Measurements from ENCODE around the gene FAM111A.

FAM111A gene

GRCh38 chr11:59141191-59141590, 1.5 kb upstream of the FAM111A start:
- in situ Hi-C loops (cut with MboI; ENCODE audit: low sequenced_read_pairs): no loop called here

GRCh38 chr11:59141673-59142460, 789 bp upstream of the FAM111A start:
- in situ Hi-C loops (cut with MboI; ENCODE audit: low sequenced_read_pairs): no loop called here

GRCh38 chr11:59144096-59144495, 1.4 kb downstream of the FAM111A start:
- in situ Hi-C loops (cut with MboI; ENCODE audit: low sequenced_read_pairs): no loop called here

- in situ Hi-C loops (cut with MboI; ENCODE audit: low sequenced_read_pairs): no loop called here
Observed at GRCh38 chr11:59144579-59145345, 2.1 kb downstream of the FAM111A start.

GRCh38 chr11:59145534-59145933, 2.9 kb downstream of the FAM111A start:
- in situ Hi-C loops (cut with MboI; ENCODE audit: low sequenced_read_pairs): no loop called here

GRCh38 chr11:59151761-59152160, 9.1 kb downstream of the FAM111A start:
- in situ Hi-C loops (cut with MboI; ENCODE audit: low sequenced_read_pairs): no loop called here

- in situ Hi-C loops (cut with MboI; ENCODE audit: low sequenced_read_pairs): no loop called here
Observed at GRCh38 chr11:59152312-59152951, 9.8 kb downstream of the FAM111A start.

- in situ Hi-C loops (cut with MboI; ENCODE audit: low sequenced_read_pairs): no loop called here
Observed at GRCh38 chr11:59154610-59155009, 12.0 kb downstream of the FAM111A start.

- in situ Hi-C loops (cut with MboI; ENCODE audit: low sequenced_read_pairs): no loop called here
Observed at GRCh38 chr11:59157433-59157832, 14.8 kb downstream of the FAM111A start.

- in situ Hi-C loops (cut with MboI; ENCODE audit: low sequenced_read_pairs): no loop called here
Observed at GRCh38 chr11:59158206-59159068, 15.8 kb downstream of the FAM111A start.

GRCh38 chr11:59164028-59164427, 21.4 kb downstream of the FAM111A start:
- in situ Hi-C loops (cut with MboI; ENCODE audit: low sequenced_read_pairs): loop anchor here (10.0 kb wide), 1 partner anchor 261 kb away; the partner anchor contains the start of gene OR5A2

GRCh38 chr11:59171508-59172322, 29.1 kb downstream of the FAM111A start, which contains the start of gene DTX4:
DTX4 (plus strand) TSS chr11:59172132; CDS start chr11:59172596, 464 bp downstream.
- in situ Hi-C loops (cut with MboI; ENCODE audit: low sequenced_read_pairs): no loop called here

GRCh38 chr11:59172345-59173079, 29.9 kb downstream of the FAM111A start:
- in situ Hi-C loops (cut with MboI; ENCODE audit: low sequenced_read_pairs): no loop called here

GRCh38 chr11:59173080-59173963, 30.7 kb downstream of the FAM111A start:
- in situ Hi-C loops (cut with MboI; ENCODE audit: low sequenced_read_pairs): no loop called here

- in situ Hi-C loops (cut with MboI; ENCODE audit: low sequenced_read_pairs): no loop called here
Observed at GRCh38 chr11:59173964-59174663, 31.5 kb downstream of the FAM111A start.

GRCh38 chr11:59174664-59175033, 32.0 kb downstream of the FAM111A start:
- in situ Hi-C loops (cut with MboI; ENCODE audit: low sequenced_read_pairs): no loop called here

GRCh38 chr11:59175091-59175501, 32.4 kb downstream of the FAM111A start:
- in situ Hi-C loops (cut with MboI; ENCODE audit: low sequenced_read_pairs): no loop called here

All from HL-60/S4 (cell line).